Breast epithelium (tissue), 3 donors: Measurements from ENCODE around the gene ADARB2.

ENCODE experiments used
- POLR2A ChIP-seq: fragments of 450-650 bp; IDR thresholded peaks from one replicate; pipeline ENCODE4 v1.6.1; 2016; ENCODE audit warnings: antibody characterized with exemption, mild to moderate bottlenecking, moderate library complexity
- POLR2AphosphoS5 ChIP-seq, 3 donors: sonication (generic); formaldehyde crosslinking; IDR thresholded peaks; one replicate each; pipeline ENCODE4 v1.6.1; 2017; ENCODE audit warnings: antibody characterized with exemption in 3 of 3
- TF ChIP-seq, protein P1 (sequence below), 3 donors: fragments of 450-650 bp; IDR thresholded peaks; one replicate each; pipeline ENCODE4 v1.5.1; 2016 to 2017; ENCODE audit warnings: antibody characterized with exemption in 3 of 3, mild to moderate bottlenecking in 3 of 3, moderate library complexity in 3 of 3

DNA sequence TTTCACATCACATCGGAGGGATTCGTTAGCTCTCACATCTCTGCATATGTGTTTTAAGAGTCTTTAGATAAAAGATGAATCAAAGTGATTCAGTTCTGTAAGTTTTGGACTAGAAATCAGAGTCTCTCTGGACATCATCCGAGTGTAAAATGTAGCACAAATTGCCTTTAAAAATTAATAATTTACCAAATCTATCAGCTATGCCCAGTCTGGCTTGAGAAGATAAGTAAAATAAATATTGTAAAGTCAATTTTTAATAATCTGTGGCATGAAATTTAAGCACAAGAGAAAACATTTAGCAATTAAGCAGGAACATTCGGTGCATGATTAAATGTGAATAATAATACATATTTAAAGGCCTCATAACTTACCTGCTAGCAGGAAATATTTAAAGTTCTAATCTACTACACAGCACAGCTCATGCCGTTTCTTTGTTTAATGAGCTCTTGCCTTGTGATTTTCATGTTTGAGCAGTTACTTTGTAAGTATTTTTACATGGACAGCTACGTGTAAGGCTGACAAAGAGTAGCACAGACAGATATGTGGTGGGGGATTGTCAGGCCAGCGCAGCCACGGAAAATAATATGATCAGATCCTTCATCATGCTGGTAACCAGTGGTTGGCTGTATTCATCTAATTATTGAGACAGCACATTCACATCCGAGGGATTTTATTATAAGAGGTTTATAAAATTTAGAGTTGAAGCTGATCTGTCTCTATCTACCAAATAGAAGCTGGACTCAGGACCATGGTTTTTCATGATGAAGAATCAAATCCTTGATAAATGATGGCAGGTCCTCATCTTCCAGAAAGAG, 317.3 kb downstream of the ADARB2 start:
- TF ChIP-seq POLR2A = no peak
- TF ChIP-seq, protein P1, sequence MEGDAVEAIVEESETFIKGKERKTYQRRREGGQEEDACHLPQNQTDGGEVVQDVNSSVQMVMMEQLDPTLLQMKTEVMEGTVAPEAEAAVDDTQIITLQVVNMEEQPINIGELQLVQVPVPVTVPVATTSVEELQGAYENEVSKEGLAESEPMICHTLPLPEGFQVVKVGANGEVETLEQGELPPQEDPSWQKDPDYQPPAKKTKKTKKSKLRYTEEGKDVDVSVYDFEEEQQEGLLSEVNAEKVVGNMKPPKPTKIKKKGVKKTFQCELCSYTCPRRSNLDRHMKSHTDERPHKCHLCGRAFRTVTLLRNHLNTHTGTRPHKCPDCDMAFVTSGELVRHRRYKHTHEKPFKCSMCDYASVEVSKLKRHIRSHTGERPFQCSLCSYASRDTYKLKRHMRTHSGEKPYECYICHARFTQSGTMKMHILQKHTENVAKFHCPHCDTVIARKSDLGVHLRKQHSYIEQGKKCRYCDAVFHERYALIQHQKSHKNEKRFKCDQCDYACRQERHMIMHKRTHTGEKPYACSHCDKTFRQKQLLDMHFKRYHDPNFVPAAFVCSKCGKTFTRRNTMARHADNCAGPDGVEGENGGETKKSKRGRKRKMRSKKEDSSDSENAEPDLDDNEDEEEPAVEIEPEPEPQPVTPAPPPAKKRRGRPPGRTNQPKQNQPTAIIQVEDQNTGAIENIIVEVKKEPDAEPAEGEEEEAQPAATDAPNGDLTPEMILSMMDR (IDR thresholded peaks at IDR 0.05) = no peak
- no peak for TF ChIP-seq POLR2AphosphoS5 (IDR thresholded peaks at IDR 0.05)
